A673 (cell line): ENCODE data around the gene IKBKE.

ENCODE experiments used
- EZH2 ChIP-seq: fragments of 200-600 bp; sonication (generic); IDR thresholded peaks from 2 replicates; pipeline ENCODE4 v1.6.1; 2017; ENCODE audit warnings: borderline replicate concordance, low read depth, mild to moderate bottlenecking, mixed read lengths, antibody characterized with exemption, low read length; ENCODE audit not compliant: poor library complexity, severe bottlenecking
- TF ChIP-seq, protein P1 (sequence below): fragments of 300-800, 200-600 bp; sonication (generic); conservative IDR thresholded peaks from 2 replicates; pipeline ENCODE4 v1.5.1; 2017; ENCODE audit warnings: low read depth, mild to moderate bottlenecking, antibody characterized with exemption, low read length, moderate library complexity, mixed read lengths

DNA sequence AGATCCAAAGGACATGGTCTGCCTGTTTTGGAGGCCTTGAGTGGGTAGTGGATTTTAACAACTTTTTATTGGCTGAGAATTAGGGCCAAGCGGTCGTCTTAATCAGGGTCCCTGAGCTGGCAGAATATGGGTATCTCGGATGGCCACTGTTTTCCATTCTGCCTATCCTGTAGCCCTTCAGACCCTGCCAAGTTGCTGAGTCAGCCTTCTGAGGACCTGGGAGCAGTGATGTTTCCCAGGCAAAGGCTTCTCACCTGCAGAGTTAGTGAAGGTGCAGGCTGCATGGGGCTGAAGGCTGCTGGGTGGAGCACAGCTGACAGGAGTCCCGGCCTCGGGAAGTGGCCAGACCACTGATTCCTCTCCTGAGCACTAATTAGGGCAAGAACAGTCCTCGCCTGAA lies 48.5 kb downstream of the IKBKE start:
- TF ChIP-seq, protein P1, sequence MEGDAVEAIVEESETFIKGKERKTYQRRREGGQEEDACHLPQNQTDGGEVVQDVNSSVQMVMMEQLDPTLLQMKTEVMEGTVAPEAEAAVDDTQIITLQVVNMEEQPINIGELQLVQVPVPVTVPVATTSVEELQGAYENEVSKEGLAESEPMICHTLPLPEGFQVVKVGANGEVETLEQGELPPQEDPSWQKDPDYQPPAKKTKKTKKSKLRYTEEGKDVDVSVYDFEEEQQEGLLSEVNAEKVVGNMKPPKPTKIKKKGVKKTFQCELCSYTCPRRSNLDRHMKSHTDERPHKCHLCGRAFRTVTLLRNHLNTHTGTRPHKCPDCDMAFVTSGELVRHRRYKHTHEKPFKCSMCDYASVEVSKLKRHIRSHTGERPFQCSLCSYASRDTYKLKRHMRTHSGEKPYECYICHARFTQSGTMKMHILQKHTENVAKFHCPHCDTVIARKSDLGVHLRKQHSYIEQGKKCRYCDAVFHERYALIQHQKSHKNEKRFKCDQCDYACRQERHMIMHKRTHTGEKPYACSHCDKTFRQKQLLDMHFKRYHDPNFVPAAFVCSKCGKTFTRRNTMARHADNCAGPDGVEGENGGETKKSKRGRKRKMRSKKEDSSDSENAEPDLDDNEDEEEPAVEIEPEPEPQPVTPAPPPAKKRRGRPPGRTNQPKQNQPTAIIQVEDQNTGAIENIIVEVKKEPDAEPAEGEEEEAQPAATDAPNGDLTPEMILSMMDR: no peak
- TF ChIP-seq EZH2: no peak
